ENCODE measurements around the gene MRGPRF.

Gene MRGPRF

GRCh38 chr11:69024509-69024908 is 11.5 kb upstream of the MRGPRF start:
- peaks cover 11 to 26% of the 10 kb centered on the region in 2 donors for H3K27me3 Mint-ChIP-seq
- H3K4me3 Mint-ChIP-seq = no peak overlapping the region
- ATAC-seq (replicated peaks) (no peak), DNase-seq (no peak)
- H3K27ac Mint-ChIP-seq = no peak overlapping the region
- no peaks in the 10 kb centered on the region for H3K4me1 Mint-ChIP-seq (ENCODE audit: low read depth in 2 of 2)
- H3K36me3 Mint-ChIP-seq (ENCODE audit: insufficient read depth) = no peaks in the 10 kb centered on the region
- no peaks in the 10 kb centered on the region for H3K9me3 Mint-ChIP-seq

DNA sequence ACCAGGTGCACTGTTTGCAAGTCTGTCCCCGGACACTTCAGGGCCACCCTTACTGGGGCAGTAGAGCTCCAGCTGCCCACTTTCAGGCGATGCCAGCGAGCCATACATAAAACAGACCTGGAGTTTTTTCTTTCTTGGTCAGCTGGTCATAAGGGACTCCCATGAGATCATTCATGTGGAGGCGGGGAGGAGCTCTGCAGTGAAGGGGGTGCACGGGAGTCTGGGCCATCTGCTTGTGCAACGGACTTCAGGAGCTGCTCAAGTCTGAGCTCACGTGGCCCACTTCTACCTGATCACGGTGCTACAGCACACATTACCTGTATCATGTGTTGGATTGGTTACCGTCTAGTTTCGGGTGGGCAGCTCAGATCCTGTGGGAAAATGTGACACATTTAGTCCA is 9.2 kb upstream of the MRGPRF start:
- DNase-seq (no peak), ATAC-seq (replicated peaks) (no peak)
- no peaks in the 10 kb centered on the region for H3K9me3 Mint-ChIP-seq
- peaks cover 11 to 36% of the 10 kb centered on the region in 2 donors for H3K27me3 Mint-ChIP-seq
- no peak overlapping the region for H3K4me3 Mint-ChIP-seq
- no peaks in the 10 kb centered on the region for H3K4me1 Mint-ChIP-seq (ENCODE audit: low read depth in 2 of 2)
- H3K36me3 Mint-ChIP-seq (ENCODE audit: insufficient read depth) = no peaks in the 10 kb centered on the region
- H3K27ac Mint-ChIP-seq = no peak overlapping the region

DNA sequence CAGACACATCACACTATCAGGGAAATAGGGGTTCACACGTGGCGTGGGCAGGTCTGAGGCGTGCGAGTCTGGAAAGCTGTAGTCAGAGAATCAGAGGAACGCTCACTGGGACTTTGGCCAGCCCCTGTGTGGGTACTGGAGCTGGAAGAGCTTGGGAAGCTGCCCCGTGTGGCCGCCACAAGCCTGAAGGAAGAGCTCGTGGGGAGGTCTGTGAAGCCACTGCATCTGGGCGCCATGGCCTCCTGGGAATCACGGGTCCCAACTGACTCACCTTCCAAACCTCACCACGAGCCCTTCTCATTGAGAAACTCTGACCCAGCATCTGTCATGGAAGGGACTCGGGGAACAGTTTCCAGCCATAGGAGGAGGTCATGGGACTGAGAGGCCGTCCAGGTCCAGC is 5.9 kb upstream of the MRGPRF start:
- DNase-seq = no peak
- Mint-ChIP-seq H3K27me3 (peaks cover 11 to 55% of the 10 kb centered on the region in 2 donors), H3K27ac (no peak overlapping the region), H3K4me1 (ENCODE audit: low read depth in 2 of 2) (no peaks in the 10 kb centered on the region), H3K4me3 (no peak overlapping the region), H3K36me3 (ENCODE audit: insufficient read depth) (no peaks in the 10 kb centered on the region), H3K9me3 (no peaks in the 10 kb centered on the region)
- ATAC-seq (replicated peaks) = no peak

DNA sequence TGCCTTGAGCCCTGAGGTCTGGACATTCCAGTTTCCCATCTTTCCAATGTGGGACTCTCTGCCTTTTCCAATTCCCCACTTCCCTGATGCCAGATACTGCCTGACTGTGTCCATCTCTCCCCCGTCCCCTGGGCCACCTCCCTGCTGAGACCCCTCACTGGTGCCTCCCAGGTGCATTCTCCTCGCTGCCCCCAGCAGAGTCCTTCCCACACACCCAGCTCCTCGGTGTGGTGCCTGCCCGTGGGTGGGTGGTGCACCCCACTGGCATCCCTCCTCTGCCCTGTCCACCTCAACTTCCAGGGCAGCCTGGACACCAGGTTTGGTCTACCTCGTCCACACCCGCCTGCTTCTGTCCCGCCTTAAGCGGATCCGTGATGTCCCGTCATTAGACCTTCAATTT is 4.9 kb upstream of the MRGPRF start:
- Mint-ChIP-seq H3K27ac (no peak overlapping the region), H3K4me1 (ENCODE audit: low read depth in 2 of 2) (no peaks in the 10 kb centered on the region), H3K4me3 (no peak overlapping the region), H3K36me3 (ENCODE audit: insufficient read depth) (no peaks in the 10 kb centered on the region), H3K27me3 (peaks cover 11 to 62% of the 10 kb centered on the region in 2 donors), H3K9me3 (no peaks in the 10 kb centered on the region)
- ATAC-seq (replicated peaks) (no peak), DNase-seq (no peak)

GRCh38 chr11:69014898-69015549 is 2.0 kb upstream of the MRGPRF start:
- H3K36me3 Mint-ChIP-seq (ENCODE audit: insufficient read depth) = no peaks in the 10 kb centered on the region
- no peak for ATAC-seq (replicated peaks)
- H3K27ac Mint-ChIP-seq = no peak overlapping the region
- no peaks in the 10 kb centered on the region for H3K9me3 Mint-ChIP-seq
- peaks cover 16 to 70% of the 10 kb centered on the region in 2 donors for H3K27me3 Mint-ChIP-seq
- no peak for DNase-seq
- H3K4me1 Mint-ChIP-seq (ENCODE audit: low read depth in 2 of 2) = peaks cover 0 to 5% of the 10 kb centered on the region in 2 donors
- H3K4me3 Mint-ChIP-seq = no peak overlapping the region

DNA sequence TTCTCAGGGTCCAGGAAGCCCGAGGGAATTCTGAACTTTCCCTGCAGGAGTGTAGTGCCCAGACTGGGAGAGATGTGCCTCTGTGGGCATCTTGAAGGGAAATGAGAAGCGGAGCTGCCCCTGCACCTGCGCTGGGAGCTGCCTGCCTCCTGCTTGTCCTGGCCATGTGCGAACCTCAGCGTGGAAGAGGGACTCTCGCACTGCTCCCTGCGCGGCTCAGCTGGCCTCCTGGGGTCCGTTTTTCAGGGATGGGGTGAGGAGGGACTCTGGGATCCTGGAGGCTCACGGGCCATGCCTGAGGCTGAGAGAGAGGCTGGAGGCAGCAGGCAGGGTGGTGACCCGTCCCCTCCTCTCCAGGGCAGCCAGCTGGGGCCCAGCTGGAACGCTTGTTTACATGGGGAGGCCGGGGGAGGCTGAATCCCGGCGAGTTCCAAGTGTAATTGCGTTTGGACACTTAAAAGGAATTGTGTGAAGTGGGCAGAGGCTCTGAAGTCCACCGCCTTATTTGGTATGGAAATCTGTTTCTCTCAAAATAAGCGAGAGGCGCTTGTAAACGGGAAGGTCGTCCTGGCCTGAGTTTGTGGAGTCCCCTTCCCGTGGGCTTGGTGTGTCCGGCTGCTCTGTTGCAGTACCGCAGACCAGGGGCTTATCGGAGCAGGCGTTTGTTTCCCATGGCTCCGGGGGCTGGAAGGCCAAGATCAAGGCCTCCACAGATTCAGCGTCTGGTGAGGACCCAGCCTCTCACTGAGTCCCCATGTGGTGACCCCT is 1.2 kb upstream of the MRGPRF start:
- no peak overlapping the region for H3K4me3 Mint-ChIP-seq
- no peak for DNase-seq
- H3K27me3 Mint-ChIP-seq = peaks cover 16 to 78% of the 10 kb centered on the region in 2 donors
- no peaks in the 10 kb centered on the region for H3K9me3 Mint-ChIP-seq
- ATAC-seq (replicated peaks) = no peak
- H3K27ac Mint-ChIP-seq = no peak overlapping the region
- peaks cover 0 to 5% of the 10 kb centered on the region in 2 donors for H3K4me1 Mint-ChIP-seq (ENCODE audit: low read depth in 2 of 2)
- no peaks in the 10 kb centered on the region for H3K36me3 Mint-ChIP-seq (ENCODE audit: insufficient read depth)

- no peak overlapping the region for H3K27ac Mint-ChIP-seq
These were observed 696 bp downstream of the MRGPRF start for GRCh38 chr11:69012092-69013008.

DNA sequence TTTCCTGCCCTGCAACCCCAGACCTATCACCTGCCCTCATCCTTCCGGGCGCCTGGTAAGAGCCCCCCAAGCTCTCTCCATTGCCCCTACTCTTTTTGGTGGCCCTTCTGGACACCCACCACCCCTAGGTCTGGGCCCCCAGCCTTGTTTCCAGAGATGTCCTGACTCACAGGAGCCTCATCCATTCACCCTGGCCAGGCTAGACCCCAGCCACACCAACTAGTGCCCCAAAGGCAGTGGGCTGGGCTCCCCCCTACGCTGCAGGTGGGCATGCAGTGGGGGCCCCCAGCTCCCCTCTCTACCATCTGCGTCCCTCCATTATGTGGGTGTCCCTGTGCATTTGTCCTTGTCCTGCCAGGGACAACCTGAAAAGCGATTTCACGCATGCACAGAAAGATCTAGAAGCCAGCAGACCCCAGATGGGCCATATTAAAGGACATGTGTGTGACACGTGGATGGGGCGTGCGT is 1.4 kb downstream of the MRGPRF start:
- Mint-ChIP-seq H3K4me3 (peak overlapping the region in 1 of 2 donors; percentile 19), H3K9me3 (no peaks in the 10 kb centered on the region), H3K4me1 (ENCODE audit: low read depth in 2 of 2) (peaks cover 0 to 5% of the 10 kb centered on the region in 2 donors), H3K27me3 (peaks cover 16 to 75% of the 10 kb centered on the region in 2 donors), H3K36me3 (ENCODE audit: insufficient read depth) (no peaks in the 10 kb centered on the region), H3K27ac (no peak overlapping the region)
- DNase-seq (no peak), ATAC-seq (replicated peaks) (no peak)

More at GRCh38 chr11:69012092-69013008, 696 bp downstream of the MRGPRF start:
- ATAC-seq (replicated peaks) (no peak), DNase-seq (no peak)
- Mint-ChIP-seq H3K27me3 (peaks cover 16 to 76% of the 10 kb centered on the region in 2 donors), H3K4me1 (ENCODE audit: low read depth in 2 of 2) (peaks cover 0 to 5% of the 10 kb centered on the region in 2 donors), H3K36me3 (ENCODE audit: insufficient read depth) (no peaks in the 10 kb centered on the region), H3K4me3 (no peak overlapping the region), H3K9me3 (no peaks in the 10 kb centered on the region)

- H3K9me3 Mint-ChIP-seq = no peaks in the 10 kb centered on the region
- H3K27me3 Mint-ChIP-seq = peaks cover 16 to 69% of the 10 kb centered on the region in 2 donors
- H3K4me1 Mint-ChIP-seq (ENCODE audit: low read depth in 2 of 2) = peaks cover 0 to 5% of the 10 kb centered on the region in 2 donors
- peak overlapping the region in 1 of 2 donors; percentile 19 for H3K4me3 Mint-ChIP-seq
- no peak overlapping the region for H3K27ac Mint-ChIP-seq
- ATAC-seq (replicated peaks) (peak; percentile 35), DNase-seq (no peak)
- H3K36me3 Mint-ChIP-seq (ENCODE audit: insufficient read depth) = no peaks in the 10 kb centered on the region
These were observed 2.0 kb downstream of the MRGPRF start for GRCh38 chr11:69010964-69011623.

DNA sequence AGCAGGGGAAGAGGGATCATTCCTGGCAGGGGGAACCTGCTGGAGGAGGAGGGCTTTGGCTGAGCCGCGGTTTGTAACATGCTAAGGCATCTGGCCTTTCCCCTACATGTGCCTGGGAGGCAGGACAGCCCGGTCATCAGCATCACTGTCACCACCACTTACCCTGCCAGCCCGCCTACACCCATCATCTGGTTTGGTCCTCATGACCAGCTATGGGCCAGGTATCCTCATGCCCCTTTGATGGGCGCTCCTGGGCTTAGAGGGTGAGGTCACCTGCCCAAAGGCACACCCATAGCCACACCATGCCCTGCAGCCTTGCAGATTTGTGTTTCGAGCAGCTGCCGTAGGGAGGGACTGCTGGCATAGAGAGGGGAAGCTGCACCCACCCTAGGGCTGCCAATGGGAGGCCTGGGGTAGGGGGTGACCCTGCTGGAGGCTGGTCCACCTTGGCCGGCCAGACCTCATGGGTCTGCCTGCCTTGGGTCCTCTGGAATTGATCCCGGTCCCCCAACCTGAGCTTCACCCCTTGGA is 2.6 kb downstream of the MRGPRF start:
- Mint-ChIP-seq H3K27me3 (peaks cover 18 to 69% of the 10 kb centered on the region in 2 donors), H3K36me3 (ENCODE audit: insufficient read depth) (no peaks in the 10 kb centered on the region), H3K4me1 (ENCODE audit: low read depth in 2 of 2) (peaks cover 0 to 5% of the 10 kb centered on the region in 2 donors), H3K9me3 (no peaks in the 10 kb centered on the region), H3K27ac (no peak overlapping the region), H3K4me3 (no peak overlapping the region)
- no peak for DNase-seq
- ATAC-seq (replicated peaks) = no peak

DNA sequence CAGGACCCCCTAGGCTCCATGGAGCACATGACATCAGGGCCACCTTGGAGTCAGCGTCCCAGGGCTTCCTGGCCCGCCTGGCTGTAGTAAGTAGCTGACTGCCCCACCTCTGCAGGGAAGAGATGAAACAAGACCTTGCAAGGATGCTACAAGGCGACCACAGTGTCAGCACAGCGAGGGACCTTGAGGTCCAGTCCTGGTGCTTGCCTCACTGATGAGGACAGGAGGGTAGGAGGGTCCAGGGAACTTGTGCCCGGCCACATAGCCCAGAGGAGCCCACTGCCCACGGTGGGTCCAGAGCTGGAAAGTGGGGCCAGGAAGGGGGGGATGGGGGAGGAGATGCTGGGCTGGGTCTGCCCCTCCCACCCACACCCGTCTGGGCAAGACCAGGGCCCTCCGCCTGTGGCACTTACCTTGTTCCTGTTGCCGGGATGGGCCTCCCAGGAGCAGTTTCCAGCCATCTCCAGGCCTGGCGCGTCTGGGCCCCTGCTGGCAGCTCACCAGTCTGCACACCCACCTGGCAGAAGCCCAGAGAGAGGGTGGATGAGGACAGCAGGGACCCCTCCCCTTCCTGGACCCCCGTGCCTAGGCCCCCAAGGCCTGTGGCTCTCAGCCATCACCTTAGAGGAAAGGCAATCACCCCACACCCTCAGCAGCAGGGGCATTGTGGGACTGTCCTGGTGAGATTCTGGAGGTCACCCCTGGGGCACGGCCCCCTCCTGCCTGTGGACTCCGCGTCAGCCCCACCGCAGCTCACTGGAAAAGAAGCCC is 3.4 kb downstream of the MRGPRF start:
- no peak for DNase-seq
- Mint-ChIP-seq H3K4me3 (no peak overlapping the region), H3K27me3 (peaks cover 23 to 69% of the 10 kb centered on the region in 2 donors), H3K9me3 (no peaks in the 10 kb centered on the region), H3K4me1 (ENCODE audit: low read depth in 2 of 2) (peaks cover 0 to 5% of the 10 kb centered on the region in 2 donors), H3K36me3 (ENCODE audit: insufficient read depth) (no peaks in the 10 kb centered on the region), H3K27ac (no peak overlapping the region)
- ATAC-seq (replicated peaks) = no peak

GRCh38 chr11:69008737-69009440 is 4.2 kb downstream of the MRGPRF start:
- ATAC-seq (replicated peaks) = no peak
- Mint-ChIP-seq H3K36me3 (ENCODE audit: insufficient read depth) (no peaks in the 10 kb centered on the region), H3K27ac (no peak overlapping the region), H3K9me3 (no peaks in the 10 kb centered on the region), H3K4me1 (ENCODE audit: low read depth in 2 of 2) (peaks cover 0 to 5% of the 10 kb centered on the region in 2 donors), H3K4me3 (no peak overlapping the region), H3K27me3 (peaks cover 25 to 69% of the 10 kb centered on the region in 2 donors)
- DNase-seq = no peak

All from effector memory CD8-positive, alpha-beta T cell (primary cell).